Suppressor macrophage (primary cell): ENCODE measurements around the gene ZSWIM6.
A peak's percentile ranks its signal among the peaks of the same experiment; 100 is the strongest.
"Not testable (repeated sequence)": the region's sequence is repeated elsewhere in the genome, so short reads cannot be mapped to it uniquely, and the experiment has no call there.

Experiments used
- DNase-seq, 4 experiments: peaks; one replicate each; pipeline ENCODE4 v3.0.0-alpha.2; 2020 to 2022

Gene ZSWIM6

GRCh38 chr5:61407706-61408270 is 75.7 kb downstream of the ZSWIM6 start:
- no peak for DNase-seq

- DNase-seq, result peak; percentile 100
Observed at GRCh38 chr5:61408476-61409168, 76.6 kb downstream of the ZSWIM6 start.

GRCh38 chr5:61409568-61409967 is 77.5 kb downstream of the ZSWIM6 start:
- peak in 3 of 4 experiments; percentile 43 to 64 (median 50) for DNase-seq

GRCh38 chr5:61410811-61411210 is 78.8 kb downstream of the ZSWIM6 start:
- DNase-seq, result no peak

- no peak for DNase-seq
Observed at GRCh38 chr5:61412361-61412760, 80.3 kb downstream of the ZSWIM6 start.

- DNase-seq, result not testable (repeated sequence)
Observed at GRCh38 chr5:61413205-61413604, 81.1 kb downstream of the ZSWIM6 start.

- DNase-seq, result no peak
Observed at GRCh38 chr5:61414806-61415205, 82.7 kb downstream of the ZSWIM6 start.

- DNase-seq, result no peak
Observed at GRCh38 chr5:61416010-61416409, 84.0 kb downstream of the ZSWIM6 start.

- DNase-seq, result no peak
Observed at GRCh38 chr5:61416420-61416819, 84.4 kb downstream of the ZSWIM6 start.

- no peak for DNase-seq
Observed at GRCh38 chr5:61417340-61417739, 85.3 kb downstream of the ZSWIM6 start.

- DNase-seq, result no peak
Observed at GRCh38 chr5:61417851-61418250, 85.8 kb downstream of the ZSWIM6 start.

GRCh38 chr5:61419106-61419505 is 87.0 kb downstream of the ZSWIM6 start:
- no peak for DNase-seq

- no peak for DNase-seq
Observed at GRCh38 chr5:61420016-61420415, 88.0 kb downstream of the ZSWIM6 start.

- not testable (repeated sequence) for DNase-seq
Observed at GRCh38 chr5:61421262-61421661, 89.2 kb downstream of the ZSWIM6 start.

- peak in 3 of 4 experiments; percentile 11 to 34 (median 30) for DNase-seq
Observed at GRCh38 chr5:61423487-61424145, 91.6 kb downstream of the ZSWIM6 start.

GRCh38 chr5:61425918-61426317 is 93.9 kb downstream of the ZSWIM6 start:
- no peak for DNase-seq

- no peak for DNase-seq
Observed at GRCh38 chr5:61429906-61430305, 97.8 kb downstream of the ZSWIM6 start.

GRCh38 chr5:61431923-61432620 is 100.0 kb downstream of the ZSWIM6 start:
- no peak for DNase-seq

GRCh38 chr5:61435368-61435767 is 103.3 kb downstream of the ZSWIM6 start:
- DNase-seq, result no peak

GRCh38 chr5:61438298-61438970 is 106.4 kb downstream of the ZSWIM6 start:
- no peak for DNase-seq

GRCh38 chr5:61440086-61440485 is 108.0 kb downstream of the ZSWIM6 start:
- no peak for DNase-seq

- no peak for DNase-seq
Observed at GRCh38 chr5:61440596-61440995, 108.5 kb downstream of the ZSWIM6 start.

- no peak for DNase-seq
Observed at GRCh38 chr5:61441742-61442141, 109.7 kb downstream of the ZSWIM6 start.
